Stimulated activated CD8-positive, alpha-beta memory T cell treated with anti-CD3 and anti-CD28 coated beads, Interleukin-7, amount 100 ng/mL, for 24 hours (primary cell): ENCODE results near the gene TBX15.

Source experiments
- DNase-seq: peaks from one replicate; pipeline ENCODE4 v3.0.0-alpha.2; 2020; ENCODE audit warnings: low read depth

Gene TBX15

GRCh38 chr1:118988186-118989005, at the start of gene TBX15:
Gene TBX15, minus strand, starts transcription at chr1:118988343. Its CDS starts 548 bp downstream, at chr1:118987795.
- DNase-seq, result no peak

DNA sequence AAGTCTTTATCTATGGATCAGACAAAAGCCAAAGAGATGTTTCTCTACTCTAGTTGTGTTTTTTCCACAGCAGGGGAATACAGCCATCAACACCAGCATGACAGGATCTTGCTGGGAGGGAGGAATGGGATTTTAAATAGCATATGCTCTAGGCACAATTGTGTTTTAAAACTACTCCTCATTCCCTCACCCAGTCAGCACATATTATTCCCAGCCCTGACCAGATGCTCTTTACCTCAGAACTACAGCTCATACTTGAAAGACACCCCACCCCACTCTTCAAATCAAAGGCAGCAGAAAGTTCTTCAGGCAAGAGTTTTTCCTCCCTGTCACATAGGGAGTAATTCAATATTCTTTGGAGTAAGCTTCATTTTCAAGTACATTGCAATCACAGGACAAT, 46.2 kb upstream of the TBX15 start:
- DNase-seq, result no peak

DNA sequence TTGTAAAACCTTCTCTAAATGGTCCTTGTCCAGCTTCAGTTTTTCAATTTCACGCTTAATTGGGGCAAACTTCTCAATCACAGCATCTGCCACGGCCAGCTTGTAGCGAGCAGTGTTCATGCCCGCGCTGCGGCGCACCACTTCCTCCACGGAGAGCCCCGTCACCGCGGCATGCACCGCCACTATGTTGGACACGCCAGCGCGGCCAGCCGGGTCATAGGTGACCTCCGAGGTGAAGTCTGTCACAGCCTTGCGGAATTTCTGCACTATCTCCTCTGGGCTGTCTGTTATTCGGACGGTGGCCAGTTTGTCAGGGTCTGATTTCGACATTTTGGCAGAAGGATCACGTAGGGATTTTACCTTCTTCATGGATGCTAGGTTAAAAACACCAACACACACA, 44.8 kb upstream of the TBX15 start:
- DNase-seq, result no peak

- no peak for DNase-seq
Observed at GRCh38 chr1:119027759-119028158, 39.6 kb upstream of the TBX15 start.

DNA sequence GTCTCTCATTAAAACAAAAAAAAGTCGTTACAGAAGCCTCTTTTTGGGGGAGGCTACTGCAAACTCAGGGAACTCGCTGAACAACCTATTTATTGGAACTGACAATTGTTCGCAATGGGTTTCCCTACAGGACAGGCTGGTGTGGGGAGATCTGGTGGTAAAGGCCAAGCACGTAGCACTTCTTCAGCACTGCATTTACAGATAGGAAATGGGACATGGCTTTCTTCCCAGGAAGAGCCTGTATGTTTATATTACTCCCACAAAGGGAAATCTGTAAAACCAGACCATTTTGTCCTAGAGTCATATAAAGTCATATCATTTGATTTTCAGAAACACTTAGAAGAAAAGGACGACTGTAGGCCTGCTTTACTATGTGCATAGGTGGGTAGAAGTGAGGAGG, 38.8 kb upstream of the TBX15 start:
- no peak for DNase-seq

DNA sequence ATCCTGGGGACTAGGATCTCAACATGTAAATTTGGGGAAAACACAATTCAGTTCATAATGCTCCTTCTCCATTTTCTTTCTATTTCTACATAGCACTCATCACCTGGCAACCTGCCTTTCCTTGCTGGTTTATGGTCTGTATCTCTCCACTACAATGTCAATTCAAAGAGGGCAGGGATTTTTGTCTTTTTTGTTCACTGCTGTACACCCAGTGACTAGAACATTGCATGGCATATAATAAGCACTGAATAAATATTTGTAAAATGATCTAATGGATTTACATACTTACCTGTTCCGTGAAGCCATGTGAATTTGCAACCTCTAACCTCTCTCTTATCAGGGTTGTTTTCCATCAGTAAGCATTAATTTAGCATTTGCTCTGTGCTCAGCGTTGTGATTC, 27.4 kb upstream of the TBX15 start:
- no peak for DNase-seq

- DNase-seq, result no peak
Observed at GRCh38 chr1:119012383-119012782, 24.2 kb upstream of the TBX15 start.

DNA sequence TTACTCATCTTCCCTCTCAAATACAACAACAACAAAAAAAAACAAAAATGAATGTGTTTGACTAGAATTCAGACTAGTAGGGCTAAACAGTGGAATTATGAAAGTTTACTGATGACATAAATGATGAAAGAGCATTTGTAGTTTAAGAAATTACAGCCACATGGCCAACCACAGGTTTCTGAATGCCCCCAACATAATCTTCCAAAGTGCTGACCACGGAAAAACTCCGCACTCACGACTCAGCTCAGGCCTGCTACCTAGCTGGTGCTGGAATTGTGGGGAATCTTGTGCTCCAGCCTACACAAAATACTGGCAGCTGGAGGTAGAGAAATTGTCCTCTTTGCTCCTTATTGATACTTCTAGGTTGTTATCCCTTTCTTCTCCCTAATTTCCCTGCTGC, 23.6 kb upstream of the TBX15 start:
- no peak for DNase-seq

- no peak for DNase-seq
Observed at GRCh38 chr1:119011116-119011515, 23.0 kb upstream of the TBX15 start.

DNA sequence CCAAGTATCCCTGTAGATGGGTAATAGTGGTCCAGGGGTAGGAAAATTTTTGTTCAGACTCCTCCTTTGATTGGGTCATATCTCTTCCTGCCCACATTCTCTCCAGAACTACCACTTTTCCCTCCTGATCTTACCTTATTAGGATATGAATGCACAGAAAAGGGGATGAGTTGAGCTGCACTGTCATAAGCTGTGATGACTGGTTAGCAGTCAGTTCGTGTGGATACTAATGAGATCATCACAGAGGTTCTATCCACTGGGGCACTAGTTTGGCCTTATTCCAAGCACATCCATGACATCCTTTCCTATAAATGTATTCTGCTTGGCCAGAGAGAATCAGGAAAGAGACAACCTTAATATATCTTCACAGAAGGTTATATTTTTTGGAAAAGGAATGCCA, 22.1 kb upstream of the TBX15 start:
- DNase-seq, result no peak

- no peak for DNase-seq
Observed at GRCh38 chr1:119009312-119009655, 21.1 kb upstream of the TBX15 start.

DNA sequence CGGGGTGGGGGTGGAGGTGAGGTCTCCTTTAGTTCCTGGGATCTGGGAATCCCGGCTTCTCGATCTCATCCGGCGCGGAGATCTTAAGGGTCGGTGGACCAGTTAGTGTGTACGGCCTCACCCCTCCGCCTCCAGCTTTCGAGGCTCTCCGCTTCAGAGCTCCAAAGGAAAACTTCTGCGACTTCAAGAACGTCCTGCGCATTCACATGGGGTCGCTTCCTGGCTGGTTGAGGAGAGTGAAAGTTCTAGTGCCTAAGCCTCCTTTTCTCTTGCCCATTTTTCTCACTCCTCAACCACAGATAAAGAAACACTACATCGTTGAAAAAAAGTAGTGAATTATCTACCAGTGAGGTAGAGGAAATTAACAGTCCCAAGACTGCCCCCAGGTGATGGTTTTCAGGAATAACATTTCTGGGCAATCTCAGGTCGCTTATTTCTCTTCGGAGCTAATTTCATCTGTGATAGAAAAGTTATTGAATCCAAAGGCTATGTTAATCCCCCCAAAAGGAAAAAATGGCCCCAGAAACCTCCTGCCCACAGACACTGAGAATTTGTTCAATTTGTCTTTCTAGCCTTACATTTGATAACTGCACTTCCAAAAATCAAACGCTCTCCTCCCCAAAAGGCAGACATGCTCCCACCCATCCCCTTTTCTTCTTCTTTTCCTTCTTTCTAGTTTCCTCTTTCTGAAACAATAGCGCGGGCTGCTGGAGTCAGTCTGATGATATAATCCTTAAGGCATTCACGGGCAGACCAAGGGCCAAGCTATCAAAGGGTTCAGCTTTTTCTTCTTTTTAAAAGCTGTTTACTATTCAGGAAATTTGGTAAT, 20.6 kb upstream of the TBX15 start:
- no peak for DNase-seq

DNA sequence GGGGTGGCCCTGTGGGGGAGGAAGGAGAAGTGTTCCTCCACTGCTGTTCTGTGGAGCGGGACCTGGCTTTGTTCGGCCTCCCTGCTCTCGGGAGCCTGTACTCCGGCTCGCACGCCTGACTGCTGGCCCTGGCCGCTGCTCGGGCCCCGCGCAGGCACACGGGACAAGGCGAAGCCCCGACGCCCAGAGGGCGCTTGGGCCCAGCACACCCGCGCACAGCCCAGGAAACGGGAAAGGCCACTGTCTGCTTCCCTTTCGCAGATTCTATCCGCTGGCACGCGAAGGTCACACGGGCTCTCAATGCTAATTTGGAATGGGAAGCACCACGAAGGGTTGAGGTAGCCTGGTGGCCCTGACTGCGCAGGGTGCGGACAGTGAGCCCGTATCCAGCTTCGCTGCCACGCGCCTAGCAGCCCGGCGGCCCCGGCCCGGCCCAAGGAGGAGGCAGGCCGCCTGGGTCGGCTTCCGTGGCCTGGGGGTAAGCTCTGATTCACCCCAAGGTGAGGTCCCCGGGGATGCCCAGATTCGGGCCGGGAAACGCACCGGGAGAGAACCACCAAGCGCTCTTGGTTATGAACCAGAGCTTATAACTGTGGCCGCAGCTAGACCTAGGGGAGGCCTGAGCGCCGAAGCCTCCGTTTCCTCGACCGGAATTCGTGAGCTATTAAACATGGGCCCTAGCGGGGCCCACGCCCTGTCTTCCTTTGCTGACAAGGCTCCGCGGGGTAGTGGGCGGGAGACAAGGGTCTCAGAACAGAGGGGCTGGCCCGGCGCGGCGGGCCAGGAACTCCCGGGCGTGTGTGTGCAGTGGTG, 19.7 kb upstream of the TBX15 start:
- DNase-seq, result no peak

DNA sequence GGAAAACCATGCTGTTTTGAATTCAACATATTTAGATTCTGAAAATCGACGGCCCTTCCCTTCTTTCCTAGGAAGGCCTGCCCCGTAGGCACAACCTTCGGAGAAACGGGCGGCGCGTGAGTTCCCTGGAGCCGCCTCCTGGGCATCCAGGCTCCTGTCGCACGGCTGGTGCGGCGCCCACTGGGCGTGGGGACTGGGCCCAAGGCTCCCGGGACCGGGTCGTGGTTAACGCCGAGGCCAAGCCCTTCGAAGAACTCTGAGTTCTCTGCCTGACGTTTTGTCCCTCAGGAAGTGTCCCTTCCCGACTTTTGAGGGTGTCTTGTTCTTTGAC, 19.2 kb upstream of the TBX15 start:
- DNase-seq, result no peak

DNA sequence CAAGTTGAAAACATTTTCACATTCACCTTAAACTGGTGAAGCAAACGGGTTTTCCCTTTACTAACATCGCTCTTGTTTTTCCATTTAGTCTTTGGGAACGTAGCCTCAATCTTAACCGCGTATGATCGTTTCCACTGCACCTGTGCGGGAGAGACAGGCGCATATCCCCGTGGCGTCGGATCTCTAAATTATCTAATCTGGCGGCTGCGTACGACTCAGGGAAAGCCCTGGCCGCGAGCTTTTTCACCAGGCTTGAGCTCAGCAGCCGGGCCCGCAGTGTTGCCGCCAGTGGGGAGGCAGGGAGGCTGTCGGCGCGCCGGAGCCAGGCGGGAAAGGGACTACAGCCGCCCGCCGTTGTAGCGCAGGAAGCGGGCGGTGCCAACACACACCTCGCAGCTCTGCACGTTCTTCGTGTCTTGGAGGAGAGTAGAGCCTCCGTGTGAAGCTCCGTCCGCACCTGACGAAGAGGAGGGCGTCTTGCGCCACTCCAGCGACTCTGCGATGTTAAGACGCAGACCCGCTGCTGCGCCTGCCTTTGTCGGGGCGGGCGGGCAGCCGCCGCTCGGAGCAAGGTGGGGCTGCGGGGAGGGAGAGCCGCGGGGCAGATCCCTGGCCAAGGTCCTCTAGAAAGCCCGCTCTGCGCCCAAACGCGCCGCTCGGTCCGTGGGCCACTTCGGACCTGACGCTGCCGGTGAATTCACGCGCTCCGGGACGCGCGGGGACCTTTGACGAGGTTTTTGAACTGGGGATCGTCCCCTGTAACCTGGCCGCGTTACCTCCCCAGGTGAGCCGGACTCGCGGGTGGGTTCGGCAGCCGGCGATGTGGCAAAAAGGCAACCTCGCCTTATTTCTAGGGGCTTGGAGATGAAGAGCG, 18.5 kb upstream of the TBX15 start:
- DNase-seq, result no peak

- no peak for DNase-seq
Observed at GRCh38 chr1:119005724-119006405, 17.7 kb upstream of the TBX15 start.

- DNase-seq, result no peak
Observed at GRCh38 chr1:119004781-119005180, 16.6 kb upstream of the TBX15 start.

- no peak for DNase-seq
Observed at GRCh38 chr1:119004129-119004527, 16.0 kb upstream of the TBX15 start.

DNA sequence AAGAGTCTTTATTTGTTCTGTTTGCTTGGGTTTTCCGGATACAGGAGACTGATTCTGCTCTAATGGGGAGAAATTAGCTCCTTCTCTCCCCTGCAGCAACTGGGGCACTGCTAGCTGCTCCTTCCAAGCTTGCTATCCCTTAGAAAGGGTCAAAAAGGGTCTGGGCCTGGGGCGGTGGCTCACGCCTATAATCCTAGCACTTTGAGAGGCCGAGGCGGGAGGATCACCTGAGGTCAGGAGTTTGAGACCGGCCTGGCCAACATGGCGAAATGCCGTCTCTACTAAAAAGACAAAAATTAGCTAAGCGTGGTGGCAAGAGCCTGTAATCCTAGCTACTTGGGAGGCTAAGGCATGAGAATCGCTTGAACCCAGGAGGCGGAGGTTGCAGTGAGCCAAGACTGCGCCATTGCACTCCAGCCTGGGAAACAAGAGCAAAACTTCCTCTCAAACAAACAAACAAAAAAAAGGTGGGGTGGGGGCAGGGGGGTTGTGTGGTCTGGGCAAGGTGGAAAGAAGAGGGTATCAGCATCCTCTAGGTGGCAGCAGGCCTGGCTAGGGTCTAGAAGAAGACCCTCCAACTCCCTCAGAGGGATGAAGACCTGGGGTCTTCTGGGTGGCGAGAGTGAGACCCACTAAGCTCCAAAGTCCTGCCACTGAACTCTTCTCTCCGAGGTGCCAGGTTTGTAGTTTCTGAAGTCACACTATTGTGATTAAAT, 15.4 kb upstream of the TBX15 start:
- no peak for DNase-seq

GRCh38 chr1:119002028-119002686, 14.0 kb upstream of the TBX15 start:
- no peak for DNase-seq
